Osteoblast (primary cell): ENCODE data around the gene ZNF654. TPM values are rescaled to one million over a fixed set of nuclear protein-coding genes. Genes with fewer than 3 reads are reported as not detected.
A peak's percentile ranks its signal among the peaks of the same experiment; 100 is the strongest.

Experiments used
- DNase-seq: peaks from one replicate; pipeline ENCODE4 v3.0.0; 2011; ENCODE audit warnings: low spot score, mixed read lengths; ENCODE audit not compliant: insufficient read length; ENCODE audit errors: missing footprints
- H2AFZ ChIP-seq: 2 replicates; pipeline ENCODE4 v1.6.0; 2011; ENCODE audit warnings: mild to moderate bottlenecking, low read length
- H3K27ac ChIP-seq: 2 replicates; pipeline ENCODE4 v1.5.1; 2011; ENCODE audit warnings: mild to moderate bottlenecking, low read depth, low read length, moderate library complexity
- H3K27me3 ChIP-seq: 2 replicates; pipeline ENCODE4 v1.6.0; 2012; ENCODE audit warnings: mild to moderate bottlenecking, control low read depth, inconsistent platforms, low read length, moderate library complexity; ENCODE audit not compliant: insufficient read depth
- H3K36me3 ChIP-seq: 2 replicates; pipeline ENCODE4 v1.5.1; 2011; ENCODE audit warnings: mild to moderate bottlenecking, low read length, control low read depth, moderate library complexity; ENCODE audit not compliant: insufficient read depth
- H3K4me1 ChIP-seq: 2 replicates; pipeline ENCODE4 v1.5.1; 2011; ENCODE audit warnings: mild to moderate bottlenecking, low read length, control low read depth, moderate library complexity; ENCODE audit not compliant: insufficient read depth
- H3K4me2 ChIP-seq: 2 replicates; pipeline ENCODE4 v1.6.0; 2011; ENCODE audit warnings: mild to moderate bottlenecking, low read length; ENCODE audit not compliant: insufficient read depth
- H3K4me3 ChIP-seq: fragments of 200-600 bp; sonication (generic); 3 replicates; pipeline ENCODE4 v1.5.1; 2012; ENCODE audit warnings: mild to moderate bottlenecking, low read length, inconsistent platforms; ENCODE audit not compliant: insufficient read depth
- H3K79me2 ChIP-seq: 2 replicates; pipeline ENCODE4 v1.6.0; 2012; ENCODE audit warnings: mild to moderate bottlenecking, low read length, control low read depth, inconsistent platforms; ENCODE audit not compliant: insufficient read depth
- H3K9me3 ChIP-seq: 2 replicates; pipeline ENCODE4 v1.5.1; 2011; ENCODE audit warnings: low read depth, low read length, control low read depth
- H4K20me1 ChIP-seq: 2 replicates; pipeline ENCODE4 v1.6.0; 2012; ENCODE audit warnings: mild to moderate bottlenecking, low read length, control low read depth; ENCODE audit not compliant: insufficient read depth
- CTCF ChIP-seq: IDR thresholded peaks from 2 replicates; pipeline ENCODE4 v1.5.1; 2011; ENCODE audit warnings: mild to moderate bottlenecking, low read depth, low read length, moderate library complexity; ENCODE audit errors: extremely low read depth
- total RNA-seq: library from RNA; depleted of rRNA; stranded (reverse); fragments of >200 nt; gene quantifications from 2 replicates; pipeline ENCODE4 v1.2.3, GENCODE V29; 2012

Gene ZNF654
- total RNA-seq, 1 donor, result 23.2 TPM

GRCh38 chr3:88131695-88132094, 72.6 kb downstream of the ZNF654 start:
- no peaks in the 10 kb centered on the region for H4K20me1 ChIP-seq
- no peak overlapping the region for H2AFZ ChIP-seq
- peaks cover 8% of the 10 kb centered on the region for H3K4me1 ChIP-seq
- no peak for DNase-seq
- no peak overlapping the region for H3K4me2 ChIP-seq
- peaks cover 7% of the 10 kb centered on the region for H3K79me2 ChIP-seq
- TF ChIP-seq CTCF, result no peak
- H3K27me3 ChIP-seq, result no peaks in the 10 kb centered on the region
- H3K9me3 ChIP-seq, result no peaks in the 10 kb centered on the region
- H3K36me3 ChIP-seq, result peaks cover 7% of the 10 kb centered on the region
- no peak overlapping the region for H3K27ac ChIP-seq
- no peak overlapping the region for H3K4me3 ChIP-seq

GRCh38 chr3:88132894-88133293, 73.8 kb downstream of the ZNF654 start:
- Histone ChIP-seq H3K9me3 (no peaks in the 10 kb centered on the region), H4K20me1 (no peaks in the 10 kb centered on the region), H3K4me2 (no peak overlapping the region), H3K27me3 (no peaks in the 10 kb centered on the region), H3K27ac (no peak overlapping the region), H3K4me3 (no peak overlapping the region), H3K36me3 (peaks cover 9% of the 10 kb centered on the region), H3K79me2 (no peaks in the 10 kb centered on the region), H3K4me1 (peaks cover 14% of the 10 kb centered on the region), H2AFZ (no peak overlapping the region)
- DNase-seq, result no peak
- TF ChIP-seq CTCF, result no peak

- Histone ChIP-seq H3K4me1 (peaks cover 17% of the 10 kb centered on the region), H3K36me3 (peaks cover 10% of the 10 kb centered on the region), H3K27me3 (no peaks in the 10 kb centered on the region), H3K9me3 (no peaks in the 10 kb centered on the region), H4K20me1 (no peaks in the 10 kb centered on the region), H3K4me2 (no peak overlapping the region), H3K4me3 (no peak overlapping the region), H2AFZ (no peak overlapping the region), H3K79me2 (no peaks in the 10 kb centered on the region), H3K27ac (no peak overlapping the region)
- no peak for DNase-seq
- no peak for TF ChIP-seq CTCF
Observed at GRCh38 chr3:88133711-88134263, 74.7 kb downstream of the ZNF654 start.

- no peaks in the 10 kb centered on the region for H3K27me3 ChIP-seq
- DNase-seq, result peak; percentile 34
- no peaks in the 10 kb centered on the region for H3K9me3 ChIP-seq
- no peak for TF ChIP-seq CTCF
- H3K27ac ChIP-seq, result peak overlapping the region; percentile 48
- peaks cover 21% of the 10 kb centered on the region for H3K36me3 ChIP-seq
- H3K79me2 ChIP-seq, result peaks cover 2% of the 10 kb centered on the region
- H3K4me1 ChIP-seq, result peaks cover 29% of the 10 kb centered on the region
- no peaks in the 10 kb centered on the region for H4K20me1 ChIP-seq
- H2AFZ ChIP-seq, result no peak overlapping the region
- H3K4me3 ChIP-seq, result no peak overlapping the region
- H3K4me2 ChIP-seq, result peak overlapping the region; percentile 18
Observed at GRCh38 chr3:88137836-88138235, 78.8 kb downstream of the ZNF654 start.
